ENCODE data around the gene MRPL49. TPM values are rescaled to one million over a fixed set of nuclear protein-coding genes. Genes with fewer than 3 reads are reported as not detected.

The MRPL49 gene
- total and polyA plus RNA-seq, 2 of the 13 experiments (the other 11 are each of a cell fraction or from before 2014, with no cell fraction given) = 39.2 to 53.3 TPM

DNA sequence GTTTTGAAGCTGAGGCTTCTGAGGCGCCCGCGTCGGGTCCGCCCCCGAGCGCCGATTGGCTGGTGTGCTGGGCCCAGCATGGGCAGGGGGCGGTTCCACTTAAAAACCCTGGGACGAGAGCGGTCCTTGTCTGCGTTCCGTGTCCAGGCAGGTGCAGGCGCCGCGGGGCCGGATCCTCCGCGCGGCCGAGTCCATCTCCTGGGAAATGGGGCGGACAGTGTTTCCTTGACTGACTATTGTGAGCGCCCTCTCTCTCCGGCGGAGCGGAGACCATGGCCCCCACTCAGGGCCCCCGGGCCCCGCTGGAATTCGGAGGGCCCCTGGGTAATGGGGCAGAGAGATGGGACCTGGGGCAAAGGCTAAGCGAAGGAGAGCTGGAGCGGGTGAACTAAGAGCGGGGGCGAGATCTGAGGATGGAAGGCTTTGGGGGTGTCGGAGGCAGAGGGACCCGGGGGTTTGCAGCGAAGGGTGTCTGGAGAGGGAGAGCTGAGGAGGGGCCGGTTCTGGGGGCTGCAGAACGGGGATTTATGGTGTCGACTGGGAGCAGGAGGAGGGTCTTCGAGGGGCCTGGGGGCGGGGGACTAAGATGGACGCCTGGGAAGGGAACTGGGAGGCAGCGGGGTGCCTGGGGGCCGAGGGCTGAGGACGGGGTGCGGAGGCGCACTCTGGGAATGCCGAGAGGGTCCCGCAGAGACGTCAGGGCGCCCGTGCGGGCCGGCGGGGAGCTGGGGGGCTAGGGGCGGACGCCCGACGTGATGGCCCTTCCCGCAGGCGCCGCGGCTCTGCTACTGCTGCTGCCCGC lies 10.2 kb upstream of the MRPL49 start, which contains the start of gene TM7SF2 (continued):
- TF ChIP-seq NAIF1 (CRISPR knock-in tag; IDR thresholded peaks at IDR 0.05; ENCODE audit: borderline replicate concordance) = peak; percentile 64; the same call in 1 of the 2 replicates
- 0 out of 2 replicates have a peak, but pooled peaks have one; percentile 73 for TF ChIP-seq ATF7-NPFF (CRISPR knock-in tag; IDR thresholded peaks at IDR 0.05; ENCODE audit: low read depth)
- TF ChIP-seq PRMT3 (CRISPR knock-in tag; IDR thresholded peaks at IDR 0.05; ENCODE audit: borderline replicate concordance, low read depth) = no peak
- TF ChIP-seq PHF5A (CRISPR knock-in tag; IDR thresholded peaks at IDR 0.05; ENCODE audit: low read depth, unreplicated experiment) = peak; percentile 71
- TF ChIP-seq STAG1 (CRISPR knock-in tag; IDR thresholded peaks at IDR 0.05) = no peak
- TF ChIP-seq SMC3 (IDR thresholded peaks at IDR 0.05; ENCODE audit: low read length) = no peak
- no peak for TF ChIP-seq GPBP1L1 (CRISPR knock-in tag; IDR thresholded peaks at IDR 0.05)
- peak in 1 of 2 experiments; percentile 98; a peak in 2 of 4 replicates for TF ChIP-seq POLR2A (IDR thresholded peaks at IDR 0.05; ENCODE audit: insufficient read depth in 1 of 2, low read depth in 2 of 2, low read length in 2 of 2)
- TF ChIP-seq SNRNP70 (IDR thresholded peaks at IDR 0.05; ENCODE audit: low read depth, low read length) = no peak
- peak; percentile 99 for TF ChIP-seq AGO2 (optimal IDR thresholded peaks at IDR 0.05; ENCODE audit: low read depth, low read length)
- TF ChIP-seq ISL2 (CRISPR knock-in tag; IDR thresholded peaks at IDR 0.05) = peak; percentile 61
- peak; percentile 69 for TF ChIP-seq ZFY (CRISPR knock-in tag; IDR thresholded peaks at IDR 0.05)
- TF ChIP-seq CREB1 (IDR thresholded peaks at IDR 0.05) = peak; percentile 59; the same call in 1 of the 2 replicates
- TF ChIP-seq CREB1 (CRISPR knock-in tag; IDR thresholded peaks at IDR 0.05) = peak; percentile 70
- TF ChIP-seq CCDC6 (CRISPR knock-in tag; IDR thresholded peaks at IDR 0.05) = 0 out of 2 replicates have a peak, but pooled peaks have one; percentile 46
- TF ChIP-seq MEF2D (CRISPR knock-in tag; IDR thresholded peaks at IDR 0.05) = peak; percentile 58; the same call in 1 of the 2 replicates
- TF ChIP-seq ZNF761 (CRISPR knock-in tag; conservative IDR thresholded peaks at IDR 0.05) = 0 out of 2 replicates have a peak, but pooled peaks have one; percentile 23
- 0 out of 2 replicates have a peak, but pooled peaks have one; percentile 5 for TF ChIP-seq ZNF7 (CRISPR knock-in tag; IDR thresholded peaks at IDR 0.05)
- TF ChIP-seq ZNF670 (CRISPR knock-in tag; IDR thresholded peaks at IDR 0.05; ENCODE audit: borderline replicate concordance) = no peak
- no peak for TF ChIP-seq ZNF850 (CRISPR knock-in tag; conservative IDR thresholded peaks at IDR 0.05)
- peak; percentile 99 for TF ChIP-seq KDM2A (CRISPR knock-in tag; IDR thresholded peaks at IDR 0.05; ENCODE audit: borderline replicate concordance, low read depth)
- no peak for TF ChIP-seq ZNF256 (CRISPR knock-in tag; conservative IDR thresholded peaks at IDR 0.05)
- 0 out of 2 replicates have a peak, but pooled peaks have one; percentile 12 for TF ChIP-seq RARA (CRISPR knock-in tag; IDR thresholded peaks at IDR 0.05)
- peak; percentile 29; the same call in 1 of the 2 replicates for TF ChIP-seq ZGPAT (CRISPR knock-in tag; IDR thresholded peaks at IDR 0.05)
- peak; percentile 31; the same call in 1 of the 2 replicates for TF ChIP-seq ZNF143 (CRISPR knock-in tag; IDR thresholded peaks at IDR 0.05)
- TF ChIP-seq MED1 (CRISPR knock-in tag; IDR thresholded peaks at IDR 0.05) = peak; percentile 74
- peak; percentile 52; the same call in 1 of the 2 replicates for TF ChIP-seq MEIS1 (CRISPR knock-in tag; IDR thresholded peaks at IDR 0.05; ENCODE audit: borderline replicate concordance)
- peak; percentile 66; the same call in 1 of the 2 replicates for TF ChIP-seq ZFP90 (CRISPR knock-in tag; IDR thresholded peaks at IDR 0.05; ENCODE audit: borderline replicate concordance)
- 0 out of 2 replicates have a peak, but pooled peaks have one; percentile 4 for TF ChIP-seq ZNF788 (CRISPR knock-in tag; IDR thresholded peaks at IDR 0.05; ENCODE audit: borderline replicate concordance)
- peak; percentile 23; the same call in 1 of the 2 replicates for TF ChIP-seq GATAD2A (CRISPR knock-in tag; IDR thresholded peaks at IDR 0.05)

All from HepG2 (cell line).